Hematopoietic multipotent progenitor cell treated with erythropoietin and hydrocortisone succinate and interleukin-3 and kit ligand, for 6 days (in vitro differentiated cells): ENCODE measurements around the gene PLEKHG4.

Experiments used
- DNase-seq: peaks from one replicate; pipeline ENCODE4 v3.0.0-alpha.2; 2015

Gene PLEKHG4

GRCh38 chr16:67336648-67337047, 57.3 kb downstream of the PLEKHG4 start:
- DNase-seq = no peak
